DMS114 treated with DMSO at 0.1 percent for 48 hours (cell line): ENCODE results near the gene CD55.

Experiments
- DNase-seq: peaks from one replicate; lab custom pipeline; 2025; ENCODE audit not compliant: unreplicated experiment; lab: John Stamatoyannopoulos, UW

CD55 gene

GRCh38 chr1:207328004-207328403 lies 6.5 kb downstream of the CD55 start:
- no peak for DNase-seq

- DNase-seq = no peak
These were observed 7.5 kb downstream of the CD55 start for GRCh38 chr1:207328908-207329440.

GRCh38 chr1:207329469-207329868 lies 8.0 kb downstream of the CD55 start:
- DNase-seq = no peak

DNA sequence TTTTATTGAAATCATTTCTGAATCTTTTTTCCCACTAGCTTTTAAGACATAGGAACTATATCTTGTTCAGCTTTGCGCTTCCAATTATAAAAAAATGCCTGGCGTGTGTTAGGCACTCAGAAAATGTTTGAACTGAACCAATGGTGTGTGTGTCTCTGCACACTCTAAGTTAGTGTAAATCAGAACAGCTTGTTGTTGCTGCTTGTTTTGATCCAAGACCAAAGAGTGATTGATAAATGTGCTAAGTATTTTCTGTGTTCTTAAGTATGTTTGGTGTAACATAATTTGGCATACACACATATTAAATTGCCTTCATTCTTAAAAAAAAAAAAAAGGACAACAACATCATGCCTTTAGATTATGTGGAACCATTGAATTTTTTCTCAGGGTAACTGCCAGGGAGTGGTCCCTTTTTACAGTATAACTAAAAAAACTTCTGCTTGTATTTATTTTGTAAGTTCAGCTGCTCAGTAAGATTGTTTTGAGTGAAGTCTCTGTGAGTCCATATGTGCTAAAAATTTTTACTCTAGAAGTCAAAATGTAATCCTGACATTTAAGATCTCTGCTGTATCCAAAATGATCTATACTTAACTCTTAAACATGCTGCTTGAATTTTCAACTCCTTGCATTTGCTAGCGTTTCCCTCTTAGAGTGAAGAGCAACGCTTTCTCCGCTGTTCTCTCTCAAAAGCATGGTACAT lies 8.7 kb downstream of the CD55 start:
- DNase-seq = no peak

DNA sequence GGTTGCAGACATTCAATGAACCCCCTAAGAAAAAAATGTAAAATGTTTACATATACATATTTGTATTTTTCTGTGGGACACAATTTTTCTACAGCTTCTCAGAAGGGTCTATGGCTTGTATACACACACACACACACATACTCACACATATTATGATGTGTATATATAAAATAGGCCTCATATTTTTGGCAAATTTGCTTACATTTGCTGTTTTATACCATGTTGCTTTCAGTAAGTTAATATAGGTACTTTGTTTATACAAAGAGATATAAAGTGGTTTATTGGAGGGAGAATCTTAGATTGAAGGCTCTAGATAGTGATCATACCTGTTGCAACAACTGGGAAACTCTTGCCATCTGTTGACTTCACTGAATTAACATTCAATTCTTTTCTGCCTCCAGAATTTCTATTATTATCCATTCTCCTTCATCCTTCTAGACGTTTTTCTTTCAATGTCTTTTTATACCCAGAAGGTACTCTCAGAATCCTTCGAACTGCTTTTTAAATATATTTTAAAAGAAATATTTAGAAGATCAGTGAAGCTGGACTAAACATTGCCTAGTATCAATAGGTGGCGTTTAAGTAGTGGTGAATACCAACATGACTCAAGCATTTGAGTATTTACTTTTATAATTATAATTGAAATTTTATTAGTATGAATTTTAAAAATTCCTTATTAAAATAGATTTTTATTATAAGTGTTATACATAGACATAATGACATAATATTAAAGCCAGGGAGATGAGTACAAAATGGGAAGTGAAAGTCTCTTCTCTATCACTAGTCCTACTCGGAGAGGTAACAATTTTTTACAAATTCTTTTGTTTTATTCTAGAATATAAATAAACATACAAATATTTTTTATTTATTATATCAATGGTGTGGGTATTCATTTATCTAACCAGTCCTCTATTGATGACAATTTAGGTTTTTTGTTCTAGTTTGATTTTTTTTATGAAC lies 10.2 kb downstream of the CD55 start:
- no peak for DNase-seq

- DNase-seq = no peak
These were observed 11.6 kb downstream of the CD55 start for GRCh38 chr1:207333009-207333600.

GRCh38 chr1:207333620-207334019 lies 12.1 kb downstream of the CD55 start:
- no peak for DNase-seq

- DNase-seq = no peak
These were observed 12.9 kb downstream of the CD55 start for GRCh38 chr1:207334337-207334736.

- DNase-seq = no peak
These were observed 13.7 kb downstream of the CD55 start for GRCh38 chr1:207335138-207335537.

DNA sequence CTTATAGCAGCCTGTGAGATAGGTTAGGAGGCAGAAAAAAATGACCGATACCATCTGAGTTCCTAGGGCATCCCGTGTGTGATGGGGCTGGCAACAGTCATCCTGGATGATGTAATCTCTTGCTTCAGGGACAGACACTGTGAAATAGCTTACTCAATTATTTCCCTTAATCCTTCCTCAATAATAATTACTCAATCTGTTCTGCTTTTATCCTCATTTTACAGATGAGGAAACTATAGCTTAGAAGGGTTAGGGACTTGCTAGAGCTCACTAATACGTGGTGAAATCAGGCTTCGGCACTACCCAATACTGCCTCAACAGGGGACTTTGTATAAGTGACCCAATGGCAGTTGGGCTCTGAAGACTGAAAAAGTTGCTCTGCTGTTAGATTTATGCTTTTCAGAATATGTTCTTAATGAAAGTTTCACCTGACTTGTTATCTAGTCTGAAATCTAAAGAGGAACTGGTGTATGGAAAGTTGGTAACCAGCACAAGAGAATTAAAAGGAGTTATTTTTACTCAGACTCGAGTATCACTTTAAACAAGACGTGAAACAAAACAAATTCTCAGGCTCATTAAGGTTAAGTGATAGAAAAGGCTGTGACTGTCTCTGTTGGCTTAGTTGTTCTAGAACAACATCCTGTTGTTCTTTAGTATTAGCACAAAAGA lies 14.4 kb downstream of the CD55 start:
- DNase-seq = no peak

DNA sequence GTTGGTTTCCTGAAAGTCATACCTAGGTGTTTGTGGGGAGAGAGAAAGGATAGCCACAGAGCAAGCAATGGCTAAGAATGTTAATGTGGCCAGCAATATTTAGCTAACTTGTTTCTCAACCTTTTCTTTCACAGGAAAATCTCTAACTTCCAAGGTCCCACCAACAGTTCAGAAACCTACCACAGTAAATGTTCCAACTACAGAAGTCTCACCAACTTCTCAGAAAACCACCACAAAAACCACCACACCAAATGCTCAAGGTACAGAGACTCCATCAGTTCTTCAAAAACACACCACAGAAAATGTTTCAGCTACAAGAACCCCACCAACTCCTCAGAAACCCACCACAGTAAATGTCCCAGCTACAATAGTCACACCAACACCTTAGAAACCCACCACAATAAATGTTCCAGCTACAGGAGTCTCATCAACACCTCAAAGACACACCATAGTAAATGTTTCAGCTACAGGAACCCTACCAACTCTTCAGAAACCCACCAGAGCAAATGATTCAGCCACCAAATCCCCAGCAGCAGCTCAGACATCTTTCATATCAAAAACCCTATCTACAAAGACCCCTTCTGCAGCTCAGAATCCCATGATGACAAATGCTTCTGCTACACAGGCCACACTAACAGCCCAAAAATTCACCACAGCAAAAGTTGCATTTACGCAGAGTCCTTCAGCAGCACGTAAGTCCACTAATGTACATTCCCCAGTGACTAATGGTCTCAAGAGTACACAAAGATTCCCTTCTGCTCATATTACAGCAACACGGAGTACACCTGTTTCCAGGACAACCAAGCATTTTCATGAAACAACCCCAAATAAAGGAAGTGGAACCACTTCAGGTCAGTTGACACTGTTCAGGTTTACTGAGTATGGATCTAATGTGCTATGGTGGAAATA lies 15.3 kb downstream of the CD55 start:
- no peak for DNase-seq

- DNase-seq = no peak
These were observed 20.9 kb downstream of the CD55 start for GRCh38 chr1:207342332-207342731.

- no peak for DNase-seq
These were observed 22.2 kb downstream of the CD55 start for GRCh38 chr1:207343675-207344074.

GRCh38 chr1:207344221-207344620 lies 22.7 kb downstream of the CD55 start:
- DNase-seq = no peak

DNA sequence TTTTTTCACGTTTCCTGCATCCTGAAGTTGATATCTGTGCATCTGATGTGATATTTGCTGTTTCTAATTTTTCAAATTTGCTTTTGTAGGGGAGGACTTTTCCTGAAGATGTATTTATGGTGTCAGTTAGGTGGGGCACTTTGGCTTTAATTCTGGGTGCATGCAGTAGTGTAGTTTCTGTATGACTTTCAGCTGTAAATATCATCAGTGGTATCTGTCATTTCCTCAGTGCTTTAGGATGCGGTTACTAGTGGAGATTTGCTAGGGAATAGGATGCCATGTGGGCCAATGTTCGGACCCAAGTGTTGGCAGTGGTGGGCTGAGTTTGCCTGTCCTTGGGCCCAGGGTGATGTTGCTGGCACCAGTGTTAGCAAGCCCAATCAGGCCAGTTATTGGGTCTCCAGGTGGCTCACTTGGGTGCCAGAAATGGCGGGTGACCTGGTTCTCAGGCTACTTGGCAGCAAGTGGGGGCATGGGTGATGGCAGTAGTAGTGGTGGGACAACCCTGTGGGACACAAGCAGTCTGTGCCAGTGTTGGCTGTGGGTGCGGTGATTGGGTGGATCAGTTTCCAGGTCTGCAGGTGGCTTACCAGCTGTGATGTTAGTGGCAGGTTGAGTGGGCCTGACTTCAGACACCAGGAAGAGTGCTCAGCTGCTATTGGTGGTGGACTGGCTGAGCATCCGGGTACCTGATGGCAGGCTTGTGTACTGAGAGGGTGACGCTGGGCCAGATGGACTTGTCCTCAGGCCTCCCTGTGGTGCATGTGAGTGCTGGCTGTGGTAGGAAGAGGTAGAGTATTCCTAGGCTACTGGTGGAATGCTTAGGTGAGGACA lies 24.4 kb downstream of the CD55 start:
- DNase-seq = no peak

GRCh38 chr1:207346513-207346912 lies 25.0 kb downstream of the CD55 start:
- no peak for DNase-seq

GRCh38 chr1:207349979-207350378 lies 28.5 kb downstream of the CD55 start:
- no peak for DNase-seq

DNA sequence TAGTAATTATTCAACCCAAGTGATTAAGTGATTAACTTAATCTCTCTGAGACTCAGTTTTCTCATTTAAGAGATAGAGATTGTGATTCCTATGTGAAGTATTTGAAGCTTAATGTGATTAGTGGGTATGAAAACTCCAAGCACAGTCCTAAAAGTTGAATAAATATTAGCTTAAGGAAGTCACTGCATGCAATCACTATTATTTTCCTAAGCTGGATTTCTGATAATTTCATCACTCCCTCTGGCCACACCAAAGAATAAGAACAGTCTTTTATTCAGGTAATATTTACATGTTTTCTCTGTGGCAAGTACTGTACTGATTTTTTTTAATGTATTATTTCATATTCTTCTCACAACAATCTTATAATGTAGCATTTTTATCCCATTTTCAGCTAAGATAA lies 31.1 kb downstream of the CD55 start:
- no peak for DNase-seq

GRCh38 chr1:207355060-207355459 lies 33.6 kb downstream of the CD55 start:
- DNase-seq = no peak
